Activated CD8-positive, alpha-beta memory T cell treated with anti-CD3 and anti-CD28 coated beads for 36 hours (primary cell): ENCODE results near the gene DLGAP1. TPM values are rescaled to one million over a fixed set of nuclear protein-coding genes. Genes with fewer than 3 reads are reported as not detected.
"Not testable (repeated sequence)": the region's sequence is repeated elsewhere in the genome, so short reads cannot be mapped to it uniquely, and the experiment has no call there.

ENCODE experiments used
- CTCF ChIA-PET: fragments of 350-600 bp; sonication (Branson Sonifier 250); formaldehyde crosslinking; loops from one replicate; lab custom pipeline; 2021; ENCODE audit warnings: antibody characterized with exemption; lab: Charles Lee
- POLR2A ChIA-PET: fragments of 350-600 bp; sonication (Branson Sonifier 250); formaldehyde crosslinking; loops from one replicate; lab custom pipeline; 2021; ENCODE audit warnings: antibody characterized with exemption; lab: Charles Lee
- total RNA-seq, 2 experiments: library from RNA; stranded (reverse); gene quantifications; one replicate each; pipeline ENCODE4 v1.2.3, GENCODE V29; 2021

DLGAP1 gene
- total RNA-seq, 2 experiments from 2014 or later, result not detected

GRCh38 chr18:3593381-3593903 is 861.7 kb downstream of the DLGAP1 start:
- ChIA-PET POLR2A (interaction anchor here (0.6 to 2.6 kb wide), 5 partner anchors 9 to 330 kb away, joined by 3 to 12 read pairs (median 4); no protein-coding TSS in a partner anchor), CTCF (interaction anchor here (0.9 to 3.2 kb wide), 10 partner anchors 10 to 314 kb away, joined by 3 to 16 read pairs (median 6); no protein-coding TSS in a partner anchor)

- ChIA-PET POLR2A (interaction anchor here (0.6 to 2.6 kb wide), 3 partner anchors 9 to 119 kb away, joined by 3 to 12 read pairs (median 4); no protein-coding TSS in a partner anchor), CTCF (interaction anchor here (2.1 to 3.2 kb wide), 2 partner anchors 11 to 73 kb away, joined by 5 to 16 read pairs; no protein-coding TSS in a partner anchor)
Measured at GRCh38 chr18:3592864-3593263, 862.2 kb downstream of the DLGAP1 start.

GRCh38 chr18:3590096-3590630 is 864.9 kb downstream of the DLGAP1 start:
- ChIA-PET CTCF (no interaction called here), POLR2A (no interaction called here)

- POLR2A ChIA-PET, result interaction anchor here (1.1 to 1.4 kb wide), 2 partner anchors 135 to 138 kb away, joined by 3 read pairs; no protein-coding TSS in a partner anchor
- CTCF ChIA-PET, result interaction anchor here (0.6 to 2.0 kb wide), 15 partner anchors 9 to 289 kb away, joined by 3 to 11 read pairs (median 3); no protein-coding TSS in a partner anchor
Measured at GRCh38 chr18:3585656-3586509, 869.2 kb downstream of the DLGAP1 start.

- CTCF ChIA-PET, result interaction anchor here (0.7 to 2.0 kb wide), 10 partner anchors 10 to 276 kb away, joined by 3 to 11 read pairs (median 4); no protein-coding TSS in a partner anchor
- POLR2A ChIA-PET, result interaction anchor here (0.5 to 1.4 kb wide), 4 partner anchors 17 to 262 kb away, joined by 3 to 8 read pairs (median 4); no protein-coding TSS in a partner anchor
Measured at GRCh38 chr18:3584897-3585460, 870.1 kb downstream of the DLGAP1 start.

- ChIA-PET POLR2A (interaction anchor here (0.6 kb wide), 1 partner anchor 261 kb away, joined by 4 read pairs; no protein-coding TSS in a partner anchor), CTCF (interaction anchor here (0.6 to 2.0 kb wide), 3 partner anchors 11 to 129 kb away, joined by 3 to 11 read pairs (median 3); no protein-coding TSS in a partner anchor)
Measured at GRCh38 chr18:3584266-3584861, 870.7 kb downstream of the DLGAP1 start.

GRCh38 chr18:3583873-3584247 is 871.2 kb downstream of the DLGAP1 start:
- ChIA-PET CTCF (interaction anchor here (0.6 to 1.2 kb wide), 2 partner anchors 59 to 129 kb away, joined by 3 read pairs; no protein-coding TSS in a partner anchor), POLR2A (no interaction called here)

GRCh38 chr18:3583106-3583872 is 871.8 kb downstream of the DLGAP1 start:
- CTCF ChIA-PET, result interaction anchor here (0.6 to 1.2 kb wide), 3 partner anchors 9 to 128 kb away, joined by 3 read pairs; no protein-coding TSS in a partner anchor
- POLR2A ChIA-PET, result not testable (repeated sequence)

GRCh38 chr18:3581890-3582289 is 873.2 kb downstream of the DLGAP1 start:
- ChIA-PET CTCF (interaction anchor here (1.0 kb wide), 1 partner anchor 10 kb away, joined by 3 read pairs; no protein-coding TSS in a partner anchor), POLR2A (no interaction called here)

- CTCF ChIA-PET, POLR2A ChIA-PET: not testable (repeated sequence)
Measured at GRCh38 chr18:3580523-3581025, 874.5 kb downstream of the DLGAP1 start.

GRCh38 chr18:3579701-3580100 is 875.4 kb downstream of the DLGAP1 start:
- POLR2A ChIA-PET, result no interaction called here
- CTCF ChIA-PET, result no interaction called here

GRCh38 chr18:3578621-3579020 is 876.5 kb downstream of the DLGAP1 start:
- ChIA-PET POLR2A (no interaction called here), CTCF (no interaction called here)

- ChIA-PET POLR2A (no interaction called here), CTCF (interaction anchor here (0.7 to 1.2 kb wide), 3 partner anchors 88 to 207 kb away, joined by 3 read pairs; no protein-coding TSS in a partner anchor)
Measured at GRCh38 chr18:3577281-3577855, 877.7 kb downstream of the DLGAP1 start.

GRCh38 chr18:3572761-3573160 is 882.3 kb downstream of the DLGAP1 start:
- CTCF ChIA-PET, result no interaction called here
- POLR2A ChIA-PET, result no interaction called here

GRCh38 chr18:3566851-3567250 is 888.3 kb downstream of the DLGAP1 start:
- ChIA-PET POLR2A (no interaction called here), CTCF (no interaction called here)

GRCh38 chr18:3560755-3561154 is 894.4 kb downstream of the DLGAP1 start:
- ChIA-PET POLR2A (no interaction called here), CTCF (no interaction called here)

- ChIA-PET POLR2A (no interaction called here), CTCF (no interaction called here)
Measured at GRCh38 chr18:3554811-3555427, 900.2 kb downstream of the DLGAP1 start.
